ENCODE measurements around the gene ANGPTL5.

ANGPTL5 gene

GRCh38 chr11:101889767-101890166 is 26.6 kb downstream of the ANGPTL5 start:
- no peak overlapping the region for H3K4me3 ChIP-seq (ENCODE audit: low read depth, low read length)
- no peak for TF ChIP-seq CTCF (IDR thresholded peaks at IDR 0.05; ENCODE audit: borderline replicate concordance, insufficient read depth, low read depth, low read length)

GRCh38 chr11:101885631-101886030 is 30.7 kb downstream of the ANGPTL5 start:
- no peak overlapping the region for H3K4me3 ChIP-seq (ENCODE audit: low read depth, low read length)
- no peak for TF ChIP-seq CTCF (IDR thresholded peaks at IDR 0.05; ENCODE audit: borderline replicate concordance, insufficient read depth, low read depth, low read length)

- no peak for TF ChIP-seq CTCF (IDR thresholded peaks at IDR 0.05; ENCODE audit: borderline replicate concordance, insufficient read depth, low read depth, low read length)
- no peak overlapping the region for H3K4me3 ChIP-seq (ENCODE audit: low read depth, low read length)
These were observed 34.7 kb downstream of the ANGPTL5 start for GRCh38 chr11:101881586-101881985.

- peak; percentile 26; the same call in 1 of the 2 replicates for TF ChIP-seq CTCF (IDR thresholded peaks at IDR 0.05; ENCODE audit: borderline replicate concordance, insufficient read depth, low read depth, low read length)
- no peak overlapping the region for H3K4me3 ChIP-seq (ENCODE audit: low read depth, low read length)
These were observed 36.1 kb downstream of the ANGPTL5 start for GRCh38 chr11:101880222-101880621.

GRCh38 chr11:101872171-101872882 is 44.0 kb downstream of the ANGPTL5 start:
- no peak overlapping the region for H3K4me3 ChIP-seq (ENCODE audit: low read depth, low read length)
- TF ChIP-seq CTCF (IDR thresholded peaks at IDR 0.05; ENCODE audit: borderline replicate concordance, insufficient read depth, low read depth, low read length) = no peak

- no peak for TF ChIP-seq CTCF (IDR thresholded peaks at IDR 0.05; ENCODE audit: borderline replicate concordance, insufficient read depth, low read depth, low read length)
- no peak overlapping the region for H3K4me3 ChIP-seq (ENCODE audit: low read depth, low read length)
These were observed 45.8 kb downstream of the ANGPTL5 start for GRCh38 chr11:101870510-101870909.

GRCh38 chr11:101867951-101868350 is 48.4 kb downstream of the ANGPTL5 start:
- no peak for TF ChIP-seq CTCF (IDR thresholded peaks at IDR 0.05; ENCODE audit: borderline replicate concordance, insufficient read depth, low read depth, low read length)
- no peak overlapping the region for H3K4me3 ChIP-seq (ENCODE audit: low read depth, low read length)
